Measurements from ENCODE around the gene NR5A2.

- TF ChIP-seq, protein P1, sequence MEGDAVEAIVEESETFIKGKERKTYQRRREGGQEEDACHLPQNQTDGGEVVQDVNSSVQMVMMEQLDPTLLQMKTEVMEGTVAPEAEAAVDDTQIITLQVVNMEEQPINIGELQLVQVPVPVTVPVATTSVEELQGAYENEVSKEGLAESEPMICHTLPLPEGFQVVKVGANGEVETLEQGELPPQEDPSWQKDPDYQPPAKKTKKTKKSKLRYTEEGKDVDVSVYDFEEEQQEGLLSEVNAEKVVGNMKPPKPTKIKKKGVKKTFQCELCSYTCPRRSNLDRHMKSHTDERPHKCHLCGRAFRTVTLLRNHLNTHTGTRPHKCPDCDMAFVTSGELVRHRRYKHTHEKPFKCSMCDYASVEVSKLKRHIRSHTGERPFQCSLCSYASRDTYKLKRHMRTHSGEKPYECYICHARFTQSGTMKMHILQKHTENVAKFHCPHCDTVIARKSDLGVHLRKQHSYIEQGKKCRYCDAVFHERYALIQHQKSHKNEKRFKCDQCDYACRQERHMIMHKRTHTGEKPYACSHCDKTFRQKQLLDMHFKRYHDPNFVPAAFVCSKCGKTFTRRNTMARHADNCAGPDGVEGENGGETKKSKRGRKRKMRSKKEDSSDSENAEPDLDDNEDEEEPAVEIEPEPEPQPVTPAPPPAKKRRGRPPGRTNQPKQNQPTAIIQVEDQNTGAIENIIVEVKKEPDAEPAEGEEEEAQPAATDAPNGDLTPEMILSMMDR (IDR thresholded peaks at IDR 0.05): no peak
- TF ChIP-seq POLR2AphosphoS5 (IDR thresholded peaks at IDR 0.05): no peak
These were observed 177.9 kb downstream of the NR5A2 start for GRCh38 chr1:200205216-200205995.
